HepG2 (cell line): ENCODE results near the gene CRABP1. TPM values are rescaled to one million over a fixed set of nuclear protein-coding genes. Genes with fewer than 3 reads are reported as not detected.

ENCODE experiments used
- BHLHE40 ChIP-seq: IDR thresholded peaks from 2 replicates; pipeline ENCODE4 v1.6.1; 2011; ENCODE audit warnings: low read length, improper control_type of control experiment
- DMAP1 ChIP-seq: IDR thresholded peaks from 2 replicates; pipeline ENCODE4 v1.6.1; 2016
- GATAD2A ChIP-seq: IDR thresholded peaks from 2 replicates; pipeline ENCODE4 v1.6.1; 2016
- HDAC1 ChIP-seq: sonication (generic); formaldehyde crosslinking; IDR thresholded peaks from 2 replicates; pipeline ENCODE4 v1.5.1; 2020; ENCODE audit warnings: mild to moderate bottlenecking, missing genetic modification reagents
- HNRNPL ChIP-seq: fragments of 200-400 bp; formaldehyde crosslinking; IDR thresholded peaks from 2 replicates; pipeline ENCODE4 v1.6.1; 2017; ENCODE audit warnings: mild to moderate bottlenecking, low read depth, low read length
- KAT8 ChIP-seq: IDR thresholded peaks from 2 replicates; pipeline ENCODE4 v1.6.1; 2016; ENCODE audit warnings: missing genetic modification reagents, missing compliant biosample characterization
- MEF2D ChIP-seq: sonication (generic); formaldehyde crosslinking; IDR thresholded peaks from 2 replicates; pipeline ENCODE4 v1.5.1; 2020; ENCODE audit warnings: mild to moderate bottlenecking, missing genetic modification reagents
- NFE2 ChIP-seq: sonication (generic); formaldehyde crosslinking; IDR thresholded peaks from 2 replicates; pipeline ENCODE4 v1.4.0; 2020; ENCODE audit warnings: missing genetic modification reagents
- PHF21A ChIP-seq: sonication (generic); formaldehyde crosslinking; IDR thresholded peaks from 2 replicates; pipeline ENCODE4 v1.5.0; 2020; ENCODE audit warnings: mild to moderate bottlenecking, missing genetic modification reagents
- POLR2AphosphoS5 ChIP-seq: IDR thresholded peaks from 2 replicates; pipeline ENCODE4 v1.6.1; 2012; ENCODE audit warnings: low read depth, low read length
- SOX5 ChIP-seq: IDR thresholded peaks from 2 replicates; pipeline ENCODE4 v1.6.1; 2016; ENCODE audit warnings: borderline replicate concordance
- SOX6 ChIP-seq, 2 experiments: fragments of 450-650 bp in 1 of 2; sonication (generic) in 1 of 2; formaldehyde crosslinking in 1 of 2; IDR thresholded peaks; 2 replicates each; pipeline versions ENCODE4 v1.4.0 to v1.6.1; 2017 to 2020; ENCODE audit warnings: antibody characterized with exemption in 1 of 2, mild to moderate bottlenecking in 1 of 2, missing genetic modification reagents in 1 of 2
- TBX2 ChIP-seq: sonication (generic); formaldehyde crosslinking; IDR thresholded peaks from 2 replicates; pipeline ENCODE4 v1.5.0; 2020; ENCODE audit warnings: missing genetic modification reagents, mild to moderate bottlenecking, borderline replicate concordance
- TEAD3 ChIP-seq: optimal IDR thresholded peaks from 2 replicates; pipeline ENCODE3; 2016; ENCODE audit warnings: borderline replicate concordance
- ZC3H4 ChIP-seq: sonication (generic); formaldehyde crosslinking; IDR thresholded peaks from 2 replicates; pipeline ENCODE4 v1.4.0; 2020; ENCODE audit warnings: missing genetic modification reagents, borderline replicate concordance
- ZEB1 ChIP-seq: IDR thresholded peaks from 2 replicates; pipeline ENCODE4 v1.6.1; 2012; ENCODE audit warnings: mild to moderate bottlenecking, low read depth, inconsistent platforms; ENCODE audit not compliant: insufficient replicate concordance
- ZNF230 ChIP-seq: sonication (generic); formaldehyde crosslinking; IDR thresholded peaks from 2 replicates; pipeline ENCODE4 v1.4.0; 2020; ENCODE audit warnings: mild to moderate bottlenecking, missing genetic modification reagents
- ZNF543 ChIP-seq: sonication (generic); formaldehyde crosslinking; IDR thresholded peaks from 2 replicates; pipeline ENCODE4 v1.4.0; 2020; ENCODE audit warnings: mild to moderate bottlenecking, missing genetic modification reagents
- ZNF724P ChIP-seq: sonication (generic); formaldehyde crosslinking; IDR thresholded peaks from 2 replicates; pipeline ENCODE4 v1.8.0; 2022; ENCODE audit warnings: missing genetic modification reagents, borderline replicate concordance
- ZSCAN31 ChIP-seq: sonication (generic); formaldehyde crosslinking; IDR thresholded peaks from 2 replicates; pipeline ENCODE4 v1.5.0; 2020; ENCODE audit warnings: low read depth, mild to moderate bottlenecking, missing genetic modification reagents
- polyA plus RNA-seq, 8 experiments: library from polyadenylated mRNA; depleted of rRNA in 3 of 8; stranded (reverse) in 7 of 8; unstranded in 1 of 8; fragments of >200 nt; fragmentation: Illumina TruSeq in 4 of 8; extraction: Trizol in 4 of 8; gene quantifications; 2 replicates each; pipeline versions ENCODE4 v1.2.1 to v1.2.3, GENCODE V29; 2011 to 2016; ENCODE audit warnings: low read depth in 4 of 8, missing spikeins in 1 of 8, mixed read lengths in 1 of 8; ENCODE audit not compliant: insufficient read depth in 1 of 8
- total RNA-seq, 5 experiments: library from RNA; depleted of rRNA; stranded (reverse); fragments of >200 nt; fragmentation: Illumina TruSeq; extraction: Trizol; gene quantifications; 2 replicates each; pipeline ENCODE4 v1.2.3, GENCODE V29; 2016; ENCODE audit warnings: low read depth in 1 of 5
- TF ChIP-seq, protein P1 (sequence below): IDR thresholded peaks from 2 replicates; pipeline ENCODE4 v1.6.1; 2016
- TF ChIP-seq, protein P2 (sequence below): sonication (generic); formaldehyde crosslinking; IDR thresholded peaks from 2 replicates; pipeline ENCODE4 v1.9.0; 2022; ENCODE audit warnings: missing genetic modification reagents, mild to moderate bottlenecking, borderline replicate concordance
- TF ChIP-seq, protein P3 (sequence below): sonication (generic); formaldehyde crosslinking; conservative IDR thresholded peaks from 2 replicates; pipeline ENCODE4 v1.8.0; 2022; ENCODE audit warnings: mild to moderate bottlenecking, moderate library complexity, missing genetic modification reagents
- TF ChIP-seq, protein P4 (sequence below): sonication (generic); formaldehyde crosslinking; IDR thresholded peaks from 2 replicates; pipeline ENCODE4 v1.5.1; 2020; ENCODE audit warnings: missing genetic modification reagents, mild to moderate bottlenecking, borderline replicate concordance

CRABP1 gene
- total and polyA plus RNA-seq, 2 of the 13 experiments (the other 11 are each of a cell fraction or from before 2014, with no cell fraction given) = not detected

DNA sequence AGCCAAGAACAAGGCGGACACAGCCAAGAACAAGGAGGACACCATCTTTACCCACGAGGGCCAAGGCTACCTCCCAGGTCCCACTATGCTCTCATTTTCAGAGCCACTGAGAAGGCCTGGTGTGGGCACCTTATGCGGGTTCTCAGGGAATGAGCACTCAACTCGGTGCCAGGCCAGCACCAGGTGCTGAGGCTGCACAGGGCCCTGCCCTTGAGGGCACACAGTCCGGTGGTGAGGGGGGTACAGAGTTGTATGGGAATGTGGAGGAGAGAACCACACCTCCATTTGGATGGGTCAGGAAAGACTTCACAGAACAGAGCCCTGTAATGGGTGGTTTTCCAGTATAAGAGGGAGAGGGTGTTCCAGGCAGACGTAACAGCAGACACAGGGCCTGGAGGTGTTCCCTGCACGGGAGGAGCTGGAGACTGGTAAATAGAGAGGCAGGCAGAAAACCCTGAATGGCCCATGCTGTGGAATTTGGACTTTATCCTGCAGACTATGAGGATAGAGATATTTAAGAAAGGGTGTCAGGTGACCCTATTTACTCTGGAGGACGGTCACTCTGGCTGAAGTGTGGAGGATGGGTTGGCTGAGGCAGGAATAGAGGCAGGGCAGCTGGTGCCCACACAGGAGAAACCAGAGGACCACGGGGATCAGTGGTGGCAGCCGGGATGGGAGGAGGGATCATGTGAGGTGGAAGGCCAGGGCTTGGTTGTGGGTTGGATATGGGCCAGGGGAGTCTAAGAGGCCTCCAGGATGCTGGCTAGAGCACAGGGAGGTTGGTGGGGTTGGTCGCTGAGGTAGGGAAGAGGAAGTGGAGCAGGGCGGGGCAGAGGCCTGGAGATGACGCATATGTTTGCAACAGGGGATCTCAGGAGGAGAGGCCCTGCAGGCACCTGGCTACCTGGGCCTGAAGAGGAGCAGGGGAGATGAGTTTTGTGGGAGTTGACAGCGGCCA lies 34.6 kb downstream of the CRABP1 start (continued):
- TF ChIP-seq ZNF724P (CRISPR knock-in tag) = peak; percentile 64; the same call in 1 of the 2 replicates
- peak; percentile 56 for TF ChIP-seq GATAD2A
- 0 out of 2 replicates have a peak, but pooled peaks have one; percentile 48 for TF ChIP-seq HDAC1 (CRISPR knock-in tag)
- 0 out of 2 replicates have a peak, but pooled peaks have one; percentile 5 for TF ChIP-seq ZNF230
- peak; percentile 71 for TF ChIP-seq PHF21A
- no peak for TF ChIP-seq SOX6 (IDR thresholded peaks at IDR 0.05)
- peak; percentile 71 for TF ChIP-seq SOX6 (CRISPR knock-in tag; IDR thresholded peaks at IDR 0.05)
- no peak for TF ChIP-seq ZSCAN31
- 0 out of 2 replicates have a peak, but pooled peaks have one; percentile 23 for TF ChIP-seq HNRNPL
- TF ChIP-seq SOX5 (CRISPR knock-in tag) = peak; percentile 32; the same call in 1 of the 2 replicates
- TF ChIP-seq, protein P1, sequence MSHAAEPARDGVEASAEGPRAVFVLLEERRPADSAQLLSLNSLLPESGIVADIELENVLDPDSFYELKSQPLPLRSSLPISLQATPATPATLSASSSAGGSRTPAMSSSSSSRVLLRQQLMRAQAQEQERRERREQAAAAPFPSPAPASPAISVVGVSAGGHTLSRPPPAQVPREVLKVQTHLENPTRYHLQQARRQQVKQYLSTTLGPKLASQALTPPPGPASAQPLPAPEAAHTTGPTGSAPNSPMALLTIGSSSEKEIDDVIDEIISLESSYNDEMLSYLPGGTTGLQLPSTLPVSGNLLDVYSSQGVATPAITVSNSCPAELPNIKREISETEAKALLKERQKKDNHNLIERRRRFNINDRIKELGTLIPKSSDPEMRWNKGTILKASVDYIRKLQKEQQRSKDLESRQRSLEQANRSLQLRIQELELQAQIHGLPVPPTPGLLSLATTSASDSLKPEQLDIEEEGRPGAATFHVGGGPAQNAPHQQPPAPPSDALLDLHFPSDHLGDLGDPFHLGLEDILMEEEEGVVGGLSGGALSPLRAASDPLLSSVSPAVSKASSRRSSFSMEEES = peak; percentile 65; the same call in 1 of the 2 replicates
- TF ChIP-seq, protein P2, sequence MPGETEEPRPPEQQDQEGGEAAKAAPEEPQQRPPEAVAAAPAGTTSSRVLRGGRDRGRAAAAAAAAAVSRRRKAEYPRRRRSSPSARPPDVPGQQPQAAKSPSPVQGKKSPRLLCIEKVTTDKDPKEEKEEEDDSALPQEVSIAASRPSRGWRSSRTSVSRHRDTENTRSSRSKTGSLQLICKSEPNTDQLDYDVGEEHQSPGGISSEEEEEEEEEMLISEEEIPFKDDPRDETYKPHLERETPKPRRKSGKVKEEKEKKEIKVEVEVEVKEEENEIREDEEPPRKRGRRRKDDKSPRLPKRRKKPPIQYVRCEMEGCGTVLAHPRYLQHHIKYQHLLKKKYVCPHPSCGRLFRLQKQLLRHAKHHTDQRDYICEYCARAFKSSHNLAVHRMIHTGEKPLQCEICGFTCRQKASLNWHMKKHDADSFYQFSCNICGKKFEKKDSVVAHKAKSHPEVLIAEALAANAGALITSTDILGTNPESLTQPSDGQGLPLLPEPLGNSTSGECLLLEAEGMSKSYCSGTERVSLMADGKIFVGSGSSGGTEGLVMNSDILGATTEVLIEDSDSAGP (CRISPR knock-in tag) = peak; percentile 49; the same call in 1 of the 2 replicates
- TF ChIP-seq POLR2AphosphoS5 = peak; percentile 29; the same call in 1 of the 2 replicates
- TF ChIP-seq TEAD3 (CRISPR knock-in tag) = peak; percentile 61
- TF ChIP-seq, protein P3, sequence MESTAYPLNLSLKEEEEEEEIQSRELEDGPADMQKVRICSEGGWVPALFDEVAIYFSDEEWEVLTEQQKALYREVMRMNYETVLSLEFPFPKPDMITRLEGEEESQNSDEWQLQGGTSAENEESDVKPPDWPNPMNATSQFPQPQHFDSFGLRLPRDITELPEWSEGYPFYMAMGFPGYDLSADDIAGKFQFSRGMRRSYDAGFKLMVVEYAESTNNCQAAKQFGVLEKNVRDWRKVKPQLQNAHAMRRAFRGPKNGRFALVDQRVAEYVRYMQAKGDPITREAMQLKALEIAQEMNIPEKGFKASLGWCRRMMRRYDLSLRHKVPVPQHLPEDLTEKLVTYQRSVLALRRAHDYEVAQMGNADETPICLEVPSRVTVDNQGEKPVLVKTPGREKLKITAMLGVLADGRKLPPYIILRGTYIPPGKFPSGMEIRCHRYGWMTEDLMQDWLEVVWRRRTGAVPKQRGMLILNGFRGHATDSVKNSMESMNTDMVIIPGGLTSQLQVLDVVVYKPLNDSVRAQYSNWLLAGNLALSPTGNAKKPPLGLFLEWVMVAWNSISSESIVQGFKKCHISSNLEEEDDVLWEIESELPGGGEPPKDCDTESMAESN (CRISPR knock-in tag) = peak; percentile 76
- TF ChIP-seq NFE2 (CRISPR knock-in tag) = no peak
- no peak for TF ChIP-seq ZC3H4 (CRISPR knock-in tag)
- TF ChIP-seq, protein P4, sequence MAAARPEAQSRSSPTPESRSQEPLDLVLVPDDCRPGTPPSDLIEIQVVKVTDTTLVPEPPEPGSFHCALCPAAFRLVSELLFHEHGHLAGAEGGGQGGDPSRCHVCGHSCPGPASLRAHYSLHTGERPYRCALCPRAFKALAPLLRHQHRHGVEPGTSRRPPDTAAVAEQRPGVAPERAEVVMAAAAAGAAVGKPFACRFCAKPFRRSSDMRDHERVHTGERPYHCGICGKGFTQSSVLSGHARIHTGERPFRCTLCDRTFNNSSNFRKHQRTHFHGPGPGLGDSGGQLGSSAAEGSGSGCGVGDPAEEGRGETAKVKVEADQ = no peak
- TF ChIP-seq ZNF543 (CRISPR knock-in tag) = peak; percentile 12; the same call in 1 of the 2 replicates
- peak; percentile 47; the same call in 1 of the 2 replicates for TF ChIP-seq DMAP1 (CRISPR knock-in tag)
- TF ChIP-seq BHLHE40 = peak; percentile 49; the same call in 1 of the 2 replicates
- peak; percentile 70 for TF ChIP-seq ZEB1
- TF ChIP-seq KAT8 (CRISPR knock-in tag) = peak; percentile 19; the same call in 1 of the 2 replicates
- 0 out of 2 replicates have a peak, but pooled peaks have one; percentile 15 for TF ChIP-seq MEF2D (CRISPR knock-in tag)
- TF ChIP-seq TBX2 (CRISPR knock-in tag) = 0 out of 2 replicates have a peak, but pooled peaks have one; percentile 44
